Ramos (cell line): ENCODE data around the gene NKG7.
"Not testable (repeated sequence)": the region's sequence is repeated elsewhere in the genome, so short reads cannot be mapped to it uniquely, and the experiment has no call there.

Source experiments
- in situ Hi-C: fragments of 300-500 bp; cut with MboI; formaldehyde crosslinking; loops from one replicate; pipeline ENCODE4 v1.14.3; 2022; ENCODE audit warnings: low sequenced_read_pairs; ENCODE audit not compliant: unreplicated experiment

NKG7 gene

GRCh38 chr19:51372649-51373504 lies at the start of gene NKG7:
TSS of gene NKG7 (minus strand) at chr19:51372654. CDS start at chr19:51372535, 119 bp downstream.
- in situ Hi-C loops = no loop called here

- in situ Hi-C loops = no loop called here
These were observed 49.6 kb upstream of the NKG7 start for GRCh38 chr19:51422053-51422448.

DNA sequence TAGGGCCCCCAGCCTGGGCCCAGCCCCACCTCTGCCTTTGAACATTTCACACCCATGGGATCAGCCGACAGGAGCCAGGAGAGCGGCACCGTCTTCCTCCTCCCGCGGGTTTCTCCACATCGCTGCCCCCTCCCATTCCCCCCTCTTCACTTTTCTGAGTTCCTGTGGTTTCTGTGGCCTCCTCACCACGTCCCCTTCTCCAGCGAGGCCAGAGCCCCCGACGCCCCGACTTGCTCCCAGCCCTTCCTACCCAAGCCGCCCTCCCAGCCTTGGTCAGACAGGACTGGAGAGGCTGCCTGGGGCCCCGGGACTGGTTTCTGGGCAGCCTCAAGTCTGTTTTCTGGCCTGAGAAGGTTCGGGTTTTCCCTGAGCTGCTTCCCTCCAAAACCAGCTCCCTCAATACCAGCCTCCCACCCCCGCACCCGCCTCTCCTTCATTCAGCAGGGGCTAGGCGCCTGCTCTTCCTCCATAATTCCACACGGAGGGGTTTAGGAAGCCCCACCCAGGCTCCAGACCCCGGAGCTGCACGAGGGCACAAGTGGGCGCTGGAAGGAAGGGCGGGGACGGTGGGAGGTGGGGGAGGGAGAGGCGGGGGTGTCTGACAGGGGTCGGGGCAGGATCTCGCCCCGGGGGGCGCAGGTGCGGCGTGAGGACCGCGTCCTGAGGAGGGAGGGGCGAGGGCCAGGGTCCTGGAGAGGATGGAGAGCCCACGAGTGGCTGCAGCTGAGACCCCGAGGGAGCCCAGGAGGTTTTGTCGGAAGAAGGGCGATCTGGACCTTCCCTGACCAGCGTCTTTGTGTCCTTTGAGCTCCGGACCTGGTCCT lies 49.0 kb upstream of the NKG7 start:
- in situ Hi-C loops = no loop called here

- in situ Hi-C loops = not testable (repeated sequence)
These were observed 48.1 kb upstream of the NKG7 start for GRCh38 chr19:51420511-51420910.

GRCh38 chr19:51418707-51419106 lies 46.3 kb upstream of the NKG7 start:
- in situ Hi-C loops = no loop called here

DNA sequence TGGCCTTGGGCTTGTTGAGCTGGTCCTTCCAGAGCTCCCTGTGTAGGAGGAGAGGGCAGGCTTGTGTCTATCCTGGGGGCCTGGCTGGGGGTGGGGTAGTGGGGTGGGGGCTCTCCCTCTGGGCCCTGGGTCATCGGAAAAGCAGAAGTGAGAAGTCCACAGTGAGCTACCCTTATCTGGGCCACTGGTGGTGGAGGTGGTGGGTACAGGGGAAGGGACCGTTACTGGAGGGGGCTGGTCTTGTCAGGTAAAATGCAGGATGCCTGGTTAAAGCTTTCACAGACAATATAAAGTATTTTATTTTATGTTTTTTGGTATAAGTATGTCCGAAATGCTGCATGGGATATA lies 45.3 kb upstream of the NKG7 start:
- in situ Hi-C loops = no loop called here

DNA sequence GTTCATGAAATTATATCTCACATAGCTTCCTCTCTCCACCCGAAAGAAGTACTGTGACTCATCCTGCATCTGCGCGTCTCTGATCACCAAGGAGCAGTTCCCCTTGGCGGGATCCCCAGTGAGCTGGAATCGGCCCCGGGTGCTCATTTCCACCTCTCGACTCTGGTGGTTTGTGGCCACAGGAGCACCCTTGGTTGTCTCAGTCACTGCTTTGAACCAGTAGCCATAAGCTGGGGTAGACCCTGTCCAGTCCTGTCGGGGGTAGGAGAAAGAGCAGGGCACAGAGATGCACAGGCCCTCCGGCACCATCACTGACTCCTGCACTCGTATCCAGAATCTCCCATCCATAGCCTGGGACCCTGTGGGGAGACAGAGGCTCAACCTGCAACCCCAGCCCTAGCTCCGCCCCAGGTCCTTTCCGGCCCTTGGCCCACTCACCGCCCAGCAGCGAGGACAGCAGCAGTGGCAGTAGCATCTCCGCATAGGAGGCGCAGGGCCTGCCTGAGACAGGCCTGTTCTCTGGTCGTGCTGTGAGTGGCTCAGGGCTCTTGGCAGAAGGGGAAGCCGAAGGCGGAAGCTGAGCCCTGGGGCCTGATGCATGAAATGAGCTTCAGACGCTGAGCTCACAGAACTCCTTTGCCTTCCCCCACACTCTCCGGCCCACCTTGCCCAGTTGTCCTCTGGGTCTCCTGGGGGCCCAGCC lies 44.8 kb upstream of the NKG7 start, which contains the start of gene SIGLEC10:
TSS of gene SIGLEC10 (minus strand) at position 536 of the 703 bp plus-strand sequence. CDS start at position 475, 61 bp downstream.
- in situ Hi-C loops = no loop called here

- in situ Hi-C loops = not testable (repeated sequence)
These were observed 44.0 kb upstream of the NKG7 start for GRCh38 chr19:51416422-51416821.

DNA sequence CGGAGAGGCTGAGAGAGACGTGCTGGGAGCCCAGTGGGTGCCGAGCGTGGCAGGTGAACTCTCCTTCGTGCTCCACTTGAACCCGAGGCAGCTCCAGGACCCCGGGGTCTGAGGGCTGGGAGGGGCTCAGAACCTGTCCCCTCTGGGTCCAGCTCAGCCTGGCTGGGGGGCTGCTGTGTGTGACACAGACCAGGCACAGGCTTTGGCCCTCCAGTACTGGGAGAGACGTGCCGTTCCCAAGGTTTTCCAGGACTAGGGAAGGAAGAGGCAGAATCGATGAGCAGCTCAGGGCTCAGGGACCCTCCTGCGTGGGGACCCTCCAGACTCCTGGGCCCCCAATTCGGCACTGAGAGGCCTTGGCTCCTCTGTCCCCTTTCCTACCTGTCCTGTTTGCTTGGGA lies 42.7 kb upstream of the NKG7 start:
- in situ Hi-C loops = no loop called here

DNA sequence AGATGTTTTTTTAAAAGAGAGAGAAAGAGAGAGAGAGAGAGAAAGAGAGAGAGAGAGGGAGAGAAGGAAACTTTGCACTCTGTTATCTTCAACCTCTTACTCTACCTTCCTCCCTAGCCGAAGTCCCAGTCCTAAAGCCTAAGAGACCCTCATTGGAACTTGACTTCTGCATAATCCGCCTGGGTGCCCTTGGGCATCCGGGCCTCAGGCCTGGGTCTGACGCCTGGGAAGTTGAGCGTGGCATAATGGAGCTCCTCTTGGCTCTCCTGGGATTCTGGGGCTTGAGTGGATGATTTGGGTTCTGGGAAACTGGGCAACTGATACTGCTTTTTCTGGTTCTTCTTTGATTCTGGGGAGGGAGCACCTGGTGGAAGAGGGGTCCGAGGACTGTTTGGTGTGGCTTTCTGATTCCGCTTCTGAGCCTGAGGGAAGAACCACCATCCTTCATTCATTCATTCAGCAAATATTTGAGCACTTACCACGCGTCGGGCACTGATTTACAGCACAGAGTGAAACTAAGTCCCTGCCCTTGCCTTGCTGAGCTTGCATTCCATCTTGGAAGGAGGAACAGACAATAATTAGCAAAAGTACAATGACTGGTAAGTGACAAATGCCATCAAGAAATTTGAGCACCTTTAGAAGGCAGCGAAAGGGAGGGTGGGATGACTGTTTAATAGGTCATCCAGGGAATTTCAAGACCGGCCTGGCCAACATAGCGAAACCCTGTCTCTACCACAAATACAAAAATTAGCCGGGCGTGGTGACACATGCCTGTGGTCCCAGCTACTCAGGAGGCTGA lies 38.7 kb upstream of the NKG7 start:
- in situ Hi-C loops = no loop called here

GRCh38 chr19:51407511-51408131 lies 35.2 kb upstream of the NKG7 start:
- in situ Hi-C loops = no loop called here

DNA sequence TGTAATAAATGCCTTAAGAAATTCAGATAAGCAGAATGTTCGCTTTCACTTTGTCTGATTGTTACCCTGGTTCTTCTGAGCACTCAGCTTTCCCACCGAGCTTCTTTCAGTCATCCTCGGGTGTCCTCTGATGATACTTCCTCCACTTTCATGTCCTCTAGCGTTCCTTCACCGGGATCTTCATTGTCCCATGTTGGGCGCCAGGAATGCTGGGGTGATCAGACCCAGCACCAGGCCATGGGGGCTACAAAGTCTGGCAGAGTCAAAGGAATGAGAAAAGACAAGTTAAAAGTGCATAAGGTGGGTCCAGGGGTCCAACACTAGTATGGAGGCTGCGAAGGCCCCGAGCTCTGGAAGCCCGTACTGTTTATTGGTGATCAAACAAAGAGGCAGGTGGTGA lies 29.7 kb upstream of the NKG7 start:
- in situ Hi-C loops = no loop called here

DNA sequence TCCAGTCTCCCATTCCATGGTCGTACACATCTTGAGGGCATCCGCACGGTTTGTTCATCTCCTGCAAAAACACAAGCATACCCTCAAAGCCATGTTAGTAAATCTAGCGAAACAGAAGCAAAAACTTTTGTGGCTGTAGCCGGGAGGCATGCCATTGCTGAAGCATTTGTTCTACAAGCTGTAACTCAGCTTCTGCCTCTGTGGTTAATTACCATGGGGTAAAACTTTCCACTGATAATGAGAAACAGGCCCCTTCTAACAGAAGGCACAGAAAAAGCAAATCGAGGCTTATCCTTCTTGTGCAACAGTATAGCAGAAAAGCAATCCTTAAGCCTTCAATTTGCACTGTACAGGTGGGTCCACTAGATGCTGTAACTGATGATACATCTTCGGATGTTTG lies 27.5 kb upstream of the NKG7 start:
- in situ Hi-C loops = not testable (repeated sequence)

GRCh38 chr19:51399231-51399630 lies 26.8 kb upstream of the NKG7 start:
- in situ Hi-C loops = no loop called here

GRCh38 chr19:51398096-51398704 lies 25.7 kb upstream of the NKG7 start:
- in situ Hi-C loops = no loop called here

DNA sequence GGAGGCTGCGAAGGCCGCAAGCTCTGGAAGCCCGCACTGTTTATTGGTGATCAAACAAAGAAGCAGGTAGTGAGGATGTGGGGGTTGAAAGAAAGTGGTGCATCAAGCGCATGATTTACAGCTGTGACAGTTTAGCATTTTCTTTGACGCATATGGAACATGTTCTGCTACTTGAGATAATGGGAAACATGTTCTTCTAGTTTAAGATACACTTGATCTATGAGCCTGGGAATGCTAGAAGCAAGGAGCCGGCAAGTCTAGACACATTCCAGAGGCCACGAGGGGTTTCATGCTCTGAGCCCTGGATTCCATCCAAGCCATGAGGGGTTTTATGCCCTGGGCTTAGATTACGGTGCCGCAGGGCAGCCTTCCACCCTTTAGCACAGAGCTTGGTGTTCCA lies 25.0 kb upstream of the NKG7 start:
- in situ Hi-C loops = not testable (repeated sequence)

DNA sequence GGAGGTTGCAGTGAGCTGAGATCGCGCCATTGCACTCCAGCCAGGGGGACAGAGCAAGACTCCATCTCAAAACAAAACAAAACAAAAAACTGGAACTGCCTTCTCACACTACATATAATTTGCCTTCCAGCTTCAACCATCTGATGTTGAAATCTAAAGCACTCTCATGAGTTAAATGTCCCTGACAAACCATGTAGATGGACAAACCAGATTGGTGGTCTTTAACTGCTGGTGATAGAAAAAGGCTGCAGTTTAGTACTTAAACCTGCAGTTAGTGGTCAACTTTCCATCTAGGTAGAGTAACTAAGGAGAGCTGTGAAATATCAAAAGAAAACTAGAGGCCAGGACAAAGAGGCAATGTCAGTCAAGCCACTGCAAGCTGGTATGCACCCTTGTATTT lies 23.7 kb upstream of the NKG7 start:
- in situ Hi-C loops = no loop called here

GRCh38 chr19:51394050-51394836 lies 21.8 kb upstream of the NKG7 start:
- in situ Hi-C loops = no loop called here
